Measurements from ENCODE around the gene IL17RD.

IL17RD gene

DNA sequence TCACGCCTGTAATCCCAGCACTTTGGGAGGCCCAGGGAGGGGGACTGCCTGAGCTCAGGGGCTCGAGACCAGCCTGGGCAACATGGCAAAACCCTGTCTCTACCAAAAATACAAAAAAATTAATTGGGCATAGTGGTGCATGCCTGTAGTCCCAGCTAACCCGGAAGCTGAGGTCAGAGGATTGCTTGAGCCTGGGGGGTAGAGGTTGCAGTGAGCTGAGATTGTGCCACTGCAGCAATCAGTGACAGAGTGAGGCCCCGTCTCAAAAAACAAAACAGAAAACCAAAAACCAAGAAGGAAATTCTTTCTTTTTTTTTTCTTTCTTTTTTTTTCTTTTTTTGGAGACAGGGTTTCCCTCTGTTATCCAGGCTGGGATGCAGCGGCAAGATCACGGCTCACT lies 101.2 kb downstream of the IL17RD start:
- DNase-seq = no peak

DNA sequence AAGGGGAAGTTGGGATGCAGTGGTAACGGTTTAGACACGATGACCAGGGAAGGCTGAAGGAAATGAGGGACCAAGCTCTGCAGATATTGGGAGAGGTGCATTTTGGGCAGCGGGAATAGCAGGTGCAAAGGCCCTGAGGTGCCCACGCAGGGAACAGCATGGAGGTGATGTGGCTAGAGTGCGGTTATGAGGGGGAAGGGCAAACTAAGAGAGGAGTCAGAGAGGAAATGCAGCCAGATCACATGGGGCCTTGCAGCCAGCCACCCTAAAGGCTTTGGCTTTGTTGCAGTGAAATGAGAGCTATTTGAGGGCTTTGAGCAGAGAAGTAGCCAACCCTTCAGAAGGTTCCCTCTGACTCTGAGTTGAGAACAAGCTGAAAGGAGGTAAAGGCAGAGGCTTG lies 102.1 kb downstream of the IL17RD start:
- no peak for DNase-seq

DNA sequence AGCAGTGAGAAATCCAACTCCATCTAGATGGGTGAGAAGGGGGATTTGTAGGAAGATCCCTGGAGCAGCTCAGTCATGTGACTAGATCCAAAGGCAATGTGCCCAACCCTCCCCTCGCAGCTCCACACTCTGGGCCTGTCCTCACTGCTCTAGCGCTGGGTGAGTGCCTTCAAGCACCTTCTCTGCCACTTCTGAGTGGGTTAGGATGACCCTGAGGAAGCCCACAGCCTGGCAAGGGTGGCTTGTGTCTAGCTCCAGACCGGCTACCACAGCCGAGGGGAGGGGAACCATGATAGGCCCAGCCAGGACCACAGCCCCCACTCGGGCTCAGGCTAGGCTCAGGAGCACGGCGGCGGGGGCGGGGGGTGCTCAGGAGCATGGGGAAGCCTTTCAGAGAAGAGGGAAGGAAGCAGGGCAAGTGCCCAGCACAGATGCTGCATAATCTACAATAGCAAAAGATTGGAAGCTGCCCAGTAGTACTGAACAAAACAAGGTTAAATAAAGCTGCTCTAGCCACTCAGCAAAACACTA lies 103.0 kb downstream of the IL17RD start:
- DNase-seq = no peak

DNA sequence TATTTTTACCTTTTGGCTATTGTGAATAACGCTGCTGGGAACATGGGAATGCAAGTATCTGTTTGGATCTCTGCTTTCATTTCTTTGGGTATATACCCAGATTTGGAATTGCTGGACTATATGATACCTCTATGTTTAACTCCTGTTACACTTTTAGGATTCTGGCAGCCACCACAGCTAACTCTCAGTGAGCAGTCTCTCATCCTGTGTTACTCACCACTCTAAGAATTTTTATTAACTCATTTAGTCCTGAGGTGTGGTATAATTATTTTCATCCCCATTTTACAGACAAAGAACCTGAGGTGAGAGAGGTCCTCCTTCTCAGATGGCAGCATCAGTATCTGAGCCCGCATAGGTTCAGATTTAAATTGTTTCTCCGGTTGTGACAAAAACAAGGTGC lies 103.6 kb downstream of the IL17RD start:
- no peak for DNase-seq

DNA sequence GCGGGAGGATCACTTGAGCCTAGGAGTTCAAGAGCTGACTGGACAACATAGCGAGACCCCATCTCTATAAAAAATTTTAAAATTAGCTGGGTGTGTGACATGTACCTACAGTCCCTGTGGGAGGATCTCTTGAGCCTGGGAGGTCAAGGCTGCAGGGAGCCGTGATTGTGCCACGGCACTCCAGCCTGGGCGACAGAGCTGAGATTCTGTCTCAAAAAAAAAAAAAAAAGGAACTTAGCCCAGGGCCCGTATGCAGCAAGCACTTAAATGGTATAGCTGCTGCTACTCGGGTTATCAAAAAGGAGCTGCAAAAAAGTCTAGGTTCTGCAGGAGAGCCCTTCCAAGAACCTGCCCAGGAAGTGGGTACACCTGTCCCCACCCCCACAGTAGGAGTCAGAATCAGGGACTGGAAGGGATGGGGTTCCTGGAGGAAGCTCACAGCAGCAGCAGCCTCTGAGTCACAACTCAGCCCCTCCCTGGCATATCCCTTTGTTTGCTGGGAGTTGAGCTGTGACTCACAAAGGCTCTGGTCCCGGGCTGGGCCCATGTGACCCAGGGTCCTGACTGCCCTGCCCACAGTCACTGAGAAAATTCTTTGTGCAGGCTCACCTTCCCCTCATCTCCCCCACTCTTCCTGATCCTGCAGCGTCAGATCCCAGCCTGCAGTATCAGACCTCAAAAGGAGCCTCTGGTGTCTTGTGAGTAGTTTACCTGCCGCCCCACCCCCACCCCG lies 104.9 kb downstream of the IL17RD start, which contains the start of gene SPATA12:
SPATA12 (plus strand) TSS at position 576 of the 733 bp plus-strand sequence. CDS start 13,031 bp downstream, outside the sequence.
- peak; percentile 90 for DNase-seq

DNA sequence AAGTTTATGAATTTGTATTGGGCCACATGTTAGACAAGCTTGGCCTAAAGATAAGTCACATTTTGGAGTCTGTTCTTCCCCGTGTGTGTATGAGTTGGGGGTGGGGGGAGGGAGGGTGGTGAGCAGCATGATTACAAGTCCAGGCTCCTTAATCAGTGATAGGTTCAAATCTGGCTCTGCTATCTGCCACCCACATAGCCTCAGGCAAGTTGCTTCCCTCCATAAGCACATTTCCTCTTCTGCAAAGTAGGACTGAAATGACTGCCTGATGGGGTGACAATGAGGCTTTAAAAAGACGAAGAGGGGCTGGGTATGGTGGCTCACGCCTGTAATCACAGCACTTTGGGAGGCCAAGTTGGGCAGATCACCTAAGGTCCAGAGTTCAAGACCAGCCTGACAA lies 105.7 kb downstream of the IL17RD start:
- no peak for DNase-seq

DNA sequence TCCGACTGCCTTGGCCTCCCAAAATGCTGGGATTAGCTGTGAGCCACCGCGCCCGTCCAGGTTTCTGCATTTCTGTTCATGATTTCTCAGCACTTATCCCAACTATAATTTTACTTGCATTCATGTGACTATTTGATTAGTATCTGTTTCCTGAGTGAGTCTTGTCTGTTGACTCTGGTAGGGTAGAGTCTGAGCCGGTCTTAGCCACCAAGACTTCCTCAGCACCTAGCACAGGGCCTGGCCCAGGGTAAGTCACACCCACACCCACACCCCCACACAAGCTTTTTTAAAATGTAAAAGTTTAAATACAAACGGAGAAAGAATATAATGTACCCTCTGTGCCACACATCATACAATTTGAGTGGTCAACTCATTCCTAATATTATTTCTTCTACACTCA lies 107.8 kb downstream of the IL17RD start:
- no peak for DNase-seq

DNA sequence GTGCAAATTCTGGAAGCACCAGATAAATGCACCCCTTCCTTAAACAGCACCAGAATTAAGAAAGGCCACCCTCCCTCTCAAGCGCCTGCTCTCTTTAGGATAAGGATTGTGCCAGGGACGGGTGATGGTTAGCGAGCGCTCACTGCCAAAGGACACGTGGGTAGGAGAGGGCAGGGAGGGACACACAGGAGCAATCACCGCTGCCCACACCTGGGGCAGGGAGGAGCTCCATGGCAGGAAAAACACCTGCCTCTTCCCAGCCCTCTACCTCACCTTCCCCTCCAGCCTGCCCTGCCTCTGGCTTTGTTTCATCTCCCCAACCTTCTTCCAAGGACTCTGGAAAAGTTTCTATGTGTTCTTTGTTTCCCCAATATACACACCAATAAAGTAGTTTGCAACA lies 112.0 kb downstream of the IL17RD start:
- DNase-seq = no peak

DNA sequence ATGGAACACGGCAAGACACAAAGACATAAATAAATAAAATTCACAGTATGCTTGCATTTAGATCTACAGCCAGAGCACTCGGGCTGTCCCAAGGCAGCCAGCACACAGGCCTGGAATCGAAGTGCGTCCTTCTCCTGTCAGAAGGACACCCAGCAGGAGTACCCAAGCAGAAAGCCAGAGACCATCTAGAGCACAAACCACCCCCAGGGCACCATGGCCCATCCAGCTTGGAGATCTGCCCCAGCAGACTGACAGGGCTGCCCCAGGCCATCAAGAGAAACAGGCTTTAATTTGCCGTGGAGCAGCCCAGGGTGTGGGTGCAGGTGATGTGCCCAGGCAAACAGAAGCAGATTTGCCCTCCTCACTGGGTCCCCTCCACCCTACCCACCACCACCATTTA lies 112.5 kb downstream of the IL17RD start:
- DNase-seq = no peak

DNA sequence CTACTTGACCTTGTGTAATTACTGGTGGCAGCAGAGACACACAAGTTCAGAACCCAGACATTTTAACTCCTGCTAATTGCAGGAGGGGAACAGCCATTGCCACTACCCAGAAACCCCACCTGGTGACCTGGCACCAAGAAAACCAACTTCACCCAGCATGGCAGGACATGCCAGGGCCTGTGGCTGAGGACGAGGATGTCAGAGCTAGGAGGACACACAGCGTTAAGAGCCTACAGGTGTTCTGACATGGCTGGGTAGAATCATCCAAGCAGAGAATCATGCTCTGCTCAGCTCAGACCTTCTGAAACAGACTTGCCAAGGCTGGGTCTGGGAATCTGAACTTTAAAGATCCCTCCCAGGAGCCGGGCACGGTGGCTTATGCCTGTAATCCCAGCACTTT lies 116.4 kb downstream of the IL17RD start:
- no peak for DNase-seq

DNA sequence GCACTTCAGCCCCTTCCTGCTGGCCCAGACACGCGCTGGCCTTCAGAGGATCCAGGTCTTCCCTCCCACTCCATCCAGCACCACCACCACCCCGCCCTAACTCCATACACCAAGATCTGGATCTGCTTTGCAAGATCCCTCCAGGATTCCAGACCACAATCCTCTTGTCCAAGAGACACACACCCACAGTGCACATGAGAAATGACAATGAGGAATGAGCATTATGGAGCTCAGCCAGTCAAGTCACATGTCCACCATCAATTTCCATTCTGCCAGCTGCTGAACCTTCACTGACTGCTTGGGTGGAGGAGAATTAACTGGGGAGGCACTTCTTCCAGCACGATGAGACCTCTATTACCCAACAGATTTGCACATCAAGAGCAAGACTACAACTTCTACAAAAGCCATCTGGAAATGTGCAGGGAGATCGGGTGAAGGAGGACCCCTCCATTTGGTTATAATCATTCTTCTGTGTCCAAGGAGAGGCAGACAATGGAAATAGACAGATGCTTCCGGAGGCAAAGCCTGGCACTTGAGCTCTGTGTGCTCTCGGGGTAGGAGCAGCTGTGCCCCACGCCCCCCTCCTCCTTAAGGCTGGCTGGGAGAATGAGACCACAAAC lies 117.0 kb downstream of the IL17RD start:
- no peak for DNase-seq

DNA sequence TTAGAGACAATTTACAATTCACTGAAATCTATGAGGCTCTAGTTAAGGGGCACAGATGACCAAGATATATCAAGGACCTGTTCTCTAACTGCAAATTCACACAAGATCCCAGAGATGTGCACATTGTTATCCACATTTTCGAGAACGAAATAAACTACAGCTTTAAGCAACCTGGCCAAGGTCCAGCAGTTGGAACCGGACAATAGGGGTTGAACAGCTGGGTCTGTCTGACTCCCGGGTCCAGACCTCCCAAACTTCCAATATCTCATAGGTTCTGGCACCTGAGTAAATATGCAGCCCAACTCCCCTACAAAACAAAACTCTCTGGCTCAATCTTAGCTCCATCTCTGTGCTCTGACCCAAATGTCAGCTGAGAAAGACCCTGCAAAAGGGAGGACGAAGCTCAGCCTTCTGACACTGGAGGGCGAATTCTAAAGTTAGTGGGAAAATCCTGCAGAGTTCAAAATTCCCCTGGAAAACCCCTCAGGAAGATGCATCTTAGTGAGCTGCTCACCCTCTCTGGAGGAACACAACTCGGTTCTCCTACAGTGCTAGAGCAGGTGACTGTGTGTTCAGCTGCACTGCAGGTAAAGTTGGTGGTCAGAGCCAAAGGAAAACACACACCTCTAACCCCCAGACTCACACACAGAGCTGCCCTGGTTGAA lies 118.9 kb downstream of the IL17RD start:
- no peak for DNase-seq

DNA sequence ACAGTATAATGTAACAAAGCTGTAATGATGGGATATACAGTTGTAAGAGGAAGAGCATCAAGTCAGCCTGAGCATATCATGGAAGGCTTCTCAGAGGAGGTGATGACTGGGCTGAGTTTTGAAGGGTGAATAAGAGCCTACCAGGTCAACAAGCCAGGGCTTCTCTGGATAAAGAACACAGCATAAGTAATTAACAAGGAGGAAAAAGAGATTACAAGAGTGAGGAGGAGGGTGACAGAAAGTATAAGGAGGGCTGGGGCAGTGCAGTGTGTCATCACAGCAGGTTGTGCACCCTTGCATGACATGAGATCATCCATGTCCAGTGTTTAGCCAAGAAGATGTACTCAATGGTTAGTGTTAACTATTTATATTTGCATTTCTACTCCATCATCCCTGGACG lies 121.6 kb downstream of the IL17RD start:
- peak; percentile 37 for DNase-seq

DNA sequence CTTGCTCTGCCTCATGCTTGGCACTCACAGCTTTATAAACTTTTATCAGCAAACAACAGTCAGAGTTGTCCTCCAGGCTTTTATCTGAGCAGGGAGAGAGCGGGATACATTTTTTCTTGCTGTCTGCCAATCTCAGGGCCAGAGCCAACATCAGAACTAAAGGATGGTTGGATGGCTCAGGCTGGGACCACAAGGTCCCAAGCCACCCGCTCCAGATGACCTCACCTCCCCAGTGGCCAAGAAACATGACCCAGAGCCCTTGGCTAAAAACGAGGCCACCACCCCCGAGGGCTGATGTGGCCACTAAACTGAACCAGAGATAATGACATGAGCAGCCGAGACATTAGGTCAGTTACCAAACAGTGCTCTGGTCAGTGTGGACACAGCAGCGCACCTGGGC lies 123.5 kb downstream of the IL17RD start:
- DNase-seq = no peak
